PC-3 (cell line): ENCODE data around the gene NEDD4L.

Source experiments
- EZH2phosphoT487 ChIP-seq: fragments of 300-600 bp; sonication (generic); IDR thresholded peaks from 2 replicates; pipeline ENCODE4 v1.6.1; 2018; ENCODE audit warnings: mild to moderate bottlenecking, antibody characterized with exemption, low read length, borderline replicate concordance
- TF ChIP-seq, protein P1 (sequence below): fragments of 300-600 bp; sonication (generic); conservative IDR thresholded peaks from 2 replicates; pipeline ENCODE4 v1.5.1; 2017; ENCODE audit warnings: antibody characterized with exemption, low read depth, mild to moderate bottlenecking, low read length

- TF ChIP-seq, protein P1, sequence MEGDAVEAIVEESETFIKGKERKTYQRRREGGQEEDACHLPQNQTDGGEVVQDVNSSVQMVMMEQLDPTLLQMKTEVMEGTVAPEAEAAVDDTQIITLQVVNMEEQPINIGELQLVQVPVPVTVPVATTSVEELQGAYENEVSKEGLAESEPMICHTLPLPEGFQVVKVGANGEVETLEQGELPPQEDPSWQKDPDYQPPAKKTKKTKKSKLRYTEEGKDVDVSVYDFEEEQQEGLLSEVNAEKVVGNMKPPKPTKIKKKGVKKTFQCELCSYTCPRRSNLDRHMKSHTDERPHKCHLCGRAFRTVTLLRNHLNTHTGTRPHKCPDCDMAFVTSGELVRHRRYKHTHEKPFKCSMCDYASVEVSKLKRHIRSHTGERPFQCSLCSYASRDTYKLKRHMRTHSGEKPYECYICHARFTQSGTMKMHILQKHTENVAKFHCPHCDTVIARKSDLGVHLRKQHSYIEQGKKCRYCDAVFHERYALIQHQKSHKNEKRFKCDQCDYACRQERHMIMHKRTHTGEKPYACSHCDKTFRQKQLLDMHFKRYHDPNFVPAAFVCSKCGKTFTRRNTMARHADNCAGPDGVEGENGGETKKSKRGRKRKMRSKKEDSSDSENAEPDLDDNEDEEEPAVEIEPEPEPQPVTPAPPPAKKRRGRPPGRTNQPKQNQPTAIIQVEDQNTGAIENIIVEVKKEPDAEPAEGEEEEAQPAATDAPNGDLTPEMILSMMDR: no peak
- no peak for TF ChIP-seq EZH2phosphoT487
Observed at GRCh38 chr18:58060254-58060653, 16.2 kb downstream of the NEDD4L start.
